Right atrium auricular region (tissue), 2 donors: Measurements from ENCODE around the gene HIP1R. TPM values are rescaled to one million over a fixed set of nuclear protein-coding genes. Genes with fewer than 3 reads are reported as not detected.

Source experiments
- DNase-seq: peaks from one replicate; pipeline ENCODE4 v3.0.0-alpha.2; 2019; ENCODE audit warnings: low spot score
- H3K27ac ChIP-seq, 2 donors: fragments of 200-600 bp; sonication (generic); 1 replicate in 1 of 2; 2 replicates in 1 of 2; pipeline ENCODE4 v1.5.1; 2016 to 2019
- H3K27me3 ChIP-seq, 2 donors: fragments of 200-600 bp; sonication (generic); one replicate each; pipeline versions ENCODE4 v1.5.1 to v1.6.0; 2017 to 2019
- H3K36me3 ChIP-seq: fragments of 200-600 bp; sonication (generic); one replicate; pipeline ENCODE4 v1.5.1; 2016
- H3K4me1 ChIP-seq, 2 donors: fragments of 200-600 bp; sonication (generic); one replicate each; pipeline versions ENCODE4 v1.5.1 to v1.6.0; 2017 to 2019
- H3K4me3 ChIP-seq, 2 donors: fragments of 200-600 bp; sonication (generic); 1 replicate in 1 of 2; 2 replicates in 1 of 2; pipeline ENCODE4 v1.5.1; 2017 to 2019; ENCODE audit warnings: mild to moderate bottlenecking in 1 of 2, moderate library complexity in 1 of 2
- H3K9me3 ChIP-seq, 2 donors: fragments of 200-600 bp; sonication (generic); one replicate each; pipeline ENCODE4 v1.5.1; 2019
- CTCF ChIP-seq, 2 donors: fragments of 200-600 bp; sonication (generic); IDR thresholded peaks; one replicate each; pipeline ENCODE4 v1.5.1; 2019; ENCODE audit warnings: antibody characterized with exemption in 2 of 2
- total RNA-seq, 2 donors: library from RNA; depleted of rRNA; stranded (reverse); fragments of >200 nt; gene quantifications; one replicate each; pipeline ENCODE4 v1.1.0, GENCODE V29; 2016

The HIP1R gene
- total RNA-seq, 2 donors from 2014 or later, result 32.4 to 43.8 TPM

GRCh38 chr12:122851820-122852219 lies 16.6 kb downstream of the HIP1R start:
- peak overlapping the region; percentile 47 to 74 for H3K27ac ChIP-seq
- H3K36me3 ChIP-seq, result peaks cover 20% of the 10 kb centered on the region
- no peak for DNase-seq
- TF ChIP-seq CTCF (IDR thresholded peaks at IDR 0.05), result no peak
- no peaks in the 10 kb centered on the region for H3K9me3 ChIP-seq
- H3K27me3 ChIP-seq, result no peaks in the 10 kb centered on the region
- H3K4me3 ChIP-seq, result no peak overlapping the region
- H3K4me1 ChIP-seq, result peaks cover 0 to 51% of the 10 kb centered on the region in 2 donors

- TF ChIP-seq CTCF (IDR thresholded peaks at IDR 0.05), result no peak
- H3K9me3 ChIP-seq, result no peaks in the 10 kb centered on the region
- no peaks in the 10 kb centered on the region for H3K27me3 ChIP-seq
- peaks cover 26% of the 10 kb centered on the region for H3K36me3 ChIP-seq
- no peak for DNase-seq
- peaks cover 0 to 50% of the 10 kb centered on the region in 2 donors for H3K4me1 ChIP-seq
- H3K27ac ChIP-seq, result peak overlapping the region; percentile 47 to 74
- no peak overlapping the region for H3K4me3 ChIP-seq
Measured at GRCh38 chr12:122852336-122853275, 17.3 kb downstream of the HIP1R start.

GRCh38 chr12:122853582-122854245 lies 18.5 kb downstream of the HIP1R start:
- H3K27ac ChIP-seq, result peak overlapping the region; percentile 47 to 74
- no peak for DNase-seq

GRCh38 chr12:122854554-122854953 lies 19.3 kb downstream of the HIP1R start:
- no peak overlapping the region for H3K4me3 ChIP-seq
- no peak overlapping the region for H3K27ac ChIP-seq
- H3K27me3 ChIP-seq, result no peaks in the 10 kb centered on the region
- no peak for DNase-seq
- H3K4me1 ChIP-seq, result peaks cover 0 to 38% of the 10 kb centered on the region in 2 donors
- H3K36me3 ChIP-seq, result peaks cover 26% of the 10 kb centered on the region
- TF ChIP-seq CTCF (IDR thresholded peaks at IDR 0.05), result no peak
- no peaks in the 10 kb centered on the region for H3K9me3 ChIP-seq

More at GRCh38 chr12:122853582-122854245, 18.5 kb downstream of the HIP1R start:
- no peak for TF ChIP-seq CTCF (IDR thresholded peaks at IDR 0.05)
- Histone ChIP-seq H3K4me3 (no peak overlapping the region), H3K9me3 (no peaks in the 10 kb centered on the region), H3K27me3 (no peaks in the 10 kb centered on the region), H3K36me3 (peaks cover 26% of the 10 kb centered on the region), H3K4me1 (peaks cover 0 to 47% of the 10 kb centered on the region in 2 donors)

GRCh38 chr12:122855071-122855829 lies 20.0 kb downstream of the HIP1R start:
- Histone ChIP-seq H3K36me3 (peaks cover 26% of the 10 kb centered on the region), H3K4me1 (peaks cover 0 to 37% of the 10 kb centered on the region in 2 donors), H3K27ac (no peak overlapping the region), H3K9me3 (no peaks in the 10 kb centered on the region), H3K4me3 (no peak overlapping the region), H3K27me3 (no peaks in the 10 kb centered on the region)
- TF ChIP-seq CTCF (IDR thresholded peaks at IDR 0.05), result no peak
- DNase-seq, result no peak
